ENCODE measurements around the gene CEP250.

GRCh38 chr20:35472209-35472608, 16.8 kb downstream of the CEP250 start:
- TF ChIP-seq CTCF (IDR thresholded peaks at IDR 0.05 in 4 of 5, conservative IDR thresholded peaks at IDR 0.05 in 1 of 5) (no peak), POLR2A (IDR thresholded peaks at IDR 0.05) (no peak)
